ENCODE measurements around the gene MAPK6. TPM values are rescaled to one million over a fixed set of nuclear protein-coding genes. Genes with fewer than 3 reads are reported as not detected.

The MAPK6 gene
- total and polyA plus RNA-seq, 9 of the 15 experiments (the other 6 are each of a cell fraction or from before 2014, with no cell fraction given) = 28.5 to 97.1 (median 74.0) TPM

DNA sequence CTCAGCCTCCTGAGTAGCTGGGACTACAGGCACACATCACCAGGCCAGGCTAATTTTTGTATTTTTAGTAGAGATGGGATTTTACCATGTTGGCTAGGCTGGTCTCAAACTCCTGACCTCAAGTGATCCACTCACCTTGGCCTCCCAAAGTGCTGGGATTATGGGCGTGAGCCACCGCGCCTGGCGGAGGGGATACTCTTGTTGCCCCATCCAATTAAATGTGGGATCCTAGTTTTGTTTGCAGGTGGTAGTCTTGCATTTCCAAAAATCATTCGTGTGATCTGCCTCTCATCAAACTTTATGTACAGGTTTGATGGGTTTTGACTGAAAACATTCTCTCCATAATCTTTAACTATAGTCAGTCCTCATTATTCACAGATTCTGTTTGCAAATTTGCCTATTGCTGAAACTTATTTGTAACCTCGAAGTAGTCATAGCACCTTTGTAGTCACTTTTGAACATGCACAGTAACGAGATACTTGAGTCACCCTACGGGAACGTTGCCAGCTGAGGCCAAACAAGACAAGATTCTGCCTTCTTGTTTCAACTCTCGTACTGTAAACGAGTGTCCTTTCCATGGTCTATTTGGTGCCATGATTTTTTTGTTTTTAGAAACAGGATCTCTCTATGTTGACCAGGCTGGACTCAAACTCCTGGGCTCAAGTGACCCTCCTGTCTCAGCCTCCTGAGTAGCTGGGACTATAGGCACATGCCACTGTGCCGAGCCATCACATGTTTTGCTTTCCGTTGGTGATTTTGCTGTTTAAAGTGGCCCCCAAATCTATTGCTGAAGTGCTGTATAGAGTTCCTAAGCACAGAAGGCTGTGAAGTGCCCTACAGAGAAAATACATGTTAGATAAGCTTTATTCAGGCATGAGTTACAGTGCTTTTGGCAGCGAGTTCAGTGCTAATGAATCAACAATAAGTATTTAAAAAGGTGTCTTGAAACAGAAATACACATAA is 8.1 kb upstream of the MAPK6 start (continued):
- TF ChIP-seq HNRNPK (IDR thresholded peaks at IDR 0.05; ENCODE audit: low read depth, low read length, poor library complexity, severe bottlenecking) (no peak), KLF13 (tag; IDR thresholded peaks at IDR 0.05; ENCODE audit: borderline replicate concordance, low read depth) (no peak), NR3C1 (CRISPR knock-in tag; IDR thresholded peaks at IDR 0.05) (no peak), ZNF76 (CRISPR knock-in tag; IDR thresholded peaks at IDR 0.05; ENCODE audit: borderline replicate concordance) (no peak), POLR2AphosphoS5 (IDR thresholded peaks at IDR 0.05; ENCODE audit: control insufficient read depth, insufficient read depth, low read depth, low read length) (no peak), MAFK (IDR thresholded peaks at IDR 0.05; ENCODE audit: low read length) (0 out of 2 replicates have a peak, but pooled peaks have one; percentile 24), L3MBTL2 (IDR thresholded peaks at IDR 0.05) (peak; percentile 81), ZNF431 (CRISPR knock-in tag; IDR thresholded peaks at IDR 0.05) (no peak), ZNF212 (CRISPR knock-in tag; IDR thresholded peaks at IDR 0.05) (no peak), DDX20 (tag; IDR thresholded peaks at IDR 0.05; ENCODE audit: low read depth) (0 out of 2 replicates have a peak, but pooled peaks have one; percentile 43), POLR2B (IDR thresholded peaks at IDR 0.05; ENCODE audit: low read depth, partially characterized antibody) (no peak), GTF2A2 (tag; IDR thresholded peaks at IDR 0.05) (no peak), PTBP1 (IDR thresholded peaks at IDR 0.05; ENCODE audit: low read depth, low read length) (no peak), ZNF589 (CRISPR knock-in tag; IDR thresholded peaks at IDR 0.05; ENCODE audit: low read depth) (peak; percentile 85; the same call in 1 of the 2 replicates), FOXM1 (IDR thresholded peaks at IDR 0.05; ENCODE audit: low read depth) (no peak), FOXM1 (CRISPR knock-in tag; IDR thresholded peaks at IDR 0.05; ENCODE audit: low read depth) (no peak), RHOXF2B (CRISPR knock-in tag; conservative IDR thresholded peaks at IDR 0.05) (no peak), ZNF551 (CRISPR knock-in tag; IDR thresholded peaks at IDR 0.05) (no peak), AFF1 (IDR thresholded peaks at IDR 0.05; ENCODE audit: low read depth in 1 of 2, partially characterized antibody in 2 of 2) (no peak), JUN (IDR thresholded peaks at IDR 0.05; ENCODE audit: borderline replicate concordance, low read depth, low read length) (no peak), JUN (CRISPR knock-in tag; IDR thresholded peaks at IDR 0.05; ENCODE audit: borderline replicate concordance) (no peak), GTF2E2 (tag; IDR thresholded peaks at IDR 0.05) (no peak), MAZ (CRISPR knock-in tag; conservative IDR thresholded peaks at IDR 0.05 in 1 of 2, IDR thresholded peaks at IDR 0.05 in 1 of 2) (no peak)

Measured in K562 (cell line).